Measurements from ENCODE around the gene CLIP3. TPM values are rescaled to one million over a fixed set of nuclear protein-coding genes. Genes with fewer than 3 reads are reported as not detected.
A peak's percentile ranks its signal among the peaks of the same experiment; 100 is the strongest.

The CLIP3 gene
- total RNA-seq, 4 donors from 2014 or later = 0.80 to 15.3 (median 2.7) TPM

DNA sequence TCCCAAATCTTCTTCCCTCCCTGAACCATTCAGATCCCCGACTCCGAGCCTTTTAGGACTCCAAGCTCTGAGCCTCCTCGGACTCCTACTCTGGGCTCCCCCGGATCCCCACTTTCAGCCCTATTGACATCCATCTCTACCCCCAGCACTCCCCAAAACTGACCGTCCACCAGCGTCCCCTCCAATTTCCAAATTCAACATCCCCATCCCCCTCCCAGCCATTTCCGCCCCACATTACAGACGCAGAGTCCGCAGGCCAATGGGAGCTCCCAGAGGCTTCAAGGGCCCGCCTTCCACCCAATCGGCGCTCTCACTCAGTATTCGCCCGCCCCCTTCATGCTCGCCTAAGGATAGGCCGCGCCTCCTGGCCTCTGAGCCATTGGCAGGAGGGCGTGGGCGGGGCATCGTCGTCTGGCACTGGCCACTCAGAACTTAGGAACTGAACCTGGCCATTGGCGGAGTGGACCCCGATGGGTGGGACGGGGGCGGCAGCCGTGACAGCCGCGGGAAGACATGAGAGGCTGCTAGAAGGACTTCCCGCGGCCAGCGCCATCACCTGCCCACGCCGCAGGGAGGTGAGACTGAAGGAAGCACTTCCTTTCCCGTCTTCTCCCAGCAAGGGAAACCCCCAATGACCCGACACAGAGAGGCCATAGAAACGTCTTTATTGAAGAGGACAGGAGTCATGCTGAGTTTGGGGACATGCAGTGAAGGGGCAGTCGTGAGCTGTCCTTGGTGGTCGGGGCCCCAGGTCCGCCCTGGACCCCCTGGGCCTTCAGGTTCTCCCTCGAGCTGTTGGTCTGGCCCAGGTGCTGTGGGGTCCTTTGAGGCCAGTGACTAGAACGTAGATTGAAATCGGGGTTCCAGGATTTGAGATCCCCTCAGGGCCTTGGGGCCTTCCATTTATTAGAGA is 18.4 kb downstream of the CLIP3 start, which contains the start of gene ALKBH6:
Gene ALKBH6 (minus strand): TSS at position 202 of the 913 bp plus-strand sequence. CDS start 816 bp downstream, outside the sequence.
- no peaks in the 10 kb centered on the region for H3K9me3 ChIP-seq
- H3K27ac ChIP-seq = peak within 1 kb of the TSS; percentile 87 to 94 (median 89)
- H3K4me1 ChIP-seq = peaks cover 14 to 32% (median 15%) of the 10 kb centered on the region in 3 donors
- no peaks in the 10 kb centered on the region for H3K27me3 ChIP-seq
- H3K36me3 ChIP-seq = peaks cover 0 to 31% (median 0%) of the 10 kb centered on the region in 3 donors
- intact Hi-C loops (cut with DNase I) = no loop called here
- TF ChIP-seq, protein P1, sequence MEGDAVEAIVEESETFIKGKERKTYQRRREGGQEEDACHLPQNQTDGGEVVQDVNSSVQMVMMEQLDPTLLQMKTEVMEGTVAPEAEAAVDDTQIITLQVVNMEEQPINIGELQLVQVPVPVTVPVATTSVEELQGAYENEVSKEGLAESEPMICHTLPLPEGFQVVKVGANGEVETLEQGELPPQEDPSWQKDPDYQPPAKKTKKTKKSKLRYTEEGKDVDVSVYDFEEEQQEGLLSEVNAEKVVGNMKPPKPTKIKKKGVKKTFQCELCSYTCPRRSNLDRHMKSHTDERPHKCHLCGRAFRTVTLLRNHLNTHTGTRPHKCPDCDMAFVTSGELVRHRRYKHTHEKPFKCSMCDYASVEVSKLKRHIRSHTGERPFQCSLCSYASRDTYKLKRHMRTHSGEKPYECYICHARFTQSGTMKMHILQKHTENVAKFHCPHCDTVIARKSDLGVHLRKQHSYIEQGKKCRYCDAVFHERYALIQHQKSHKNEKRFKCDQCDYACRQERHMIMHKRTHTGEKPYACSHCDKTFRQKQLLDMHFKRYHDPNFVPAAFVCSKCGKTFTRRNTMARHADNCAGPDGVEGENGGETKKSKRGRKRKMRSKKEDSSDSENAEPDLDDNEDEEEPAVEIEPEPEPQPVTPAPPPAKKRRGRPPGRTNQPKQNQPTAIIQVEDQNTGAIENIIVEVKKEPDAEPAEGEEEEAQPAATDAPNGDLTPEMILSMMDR (IDR thresholded peaks at IDR 0.05) = no peak
- TF ChIP-seq POLR2A (IDR thresholded peaks at IDR 0.05) = peak in 1 of 4 donors; percentile 39
- peak; percentile 98 for DNase-seq
- WGBS, 2 donors = 1 to 2% methylated on average over 16 to 19 of the region's 42 CpGs
- peak within 1 kb of the TSS; percentile 58 to 80 (median 74) for H3K4me3 ChIP-seq

DNA sequence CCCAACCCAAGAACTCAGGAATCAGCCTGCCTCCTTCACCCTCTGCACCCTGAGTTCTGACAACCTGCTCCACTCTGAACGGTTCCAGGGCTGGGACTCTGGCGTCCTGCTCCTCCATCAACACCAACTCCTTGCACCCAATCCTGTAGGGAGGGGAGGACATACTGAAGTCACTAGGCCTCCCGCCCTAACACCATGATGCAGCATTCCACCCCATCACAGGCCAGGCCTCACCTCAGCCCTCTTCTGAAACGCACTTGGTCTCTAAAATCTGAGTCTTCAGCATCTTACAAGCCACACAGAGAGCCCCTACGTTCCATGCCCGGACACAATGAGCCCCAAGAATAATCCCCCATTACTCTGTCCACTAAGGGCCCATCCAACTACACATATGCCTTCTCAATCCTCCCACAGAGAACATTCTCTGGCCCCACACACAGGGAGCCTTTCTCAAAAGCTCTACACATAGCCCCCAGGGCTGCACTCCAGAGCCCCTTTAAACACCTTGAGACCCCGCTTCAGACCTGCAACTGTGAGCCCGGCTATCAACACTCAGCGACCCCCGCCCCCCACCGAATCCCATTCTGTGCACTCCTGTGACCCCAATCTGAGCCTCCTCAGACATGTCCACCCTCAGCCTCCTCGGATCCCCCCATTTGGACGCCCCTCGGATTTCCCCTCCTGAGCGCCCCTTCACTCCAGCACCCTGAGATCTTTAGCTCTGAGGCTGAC is 19.2 kb downstream of the CLIP3 start:
- DNase-seq = no peak
- Histone ChIP-seq H3K27ac (peak overlapping the region; percentile 87 to 94 (median 89)), H3K9me3 (no peaks in the 10 kb centered on the region), H3K4me1 (peaks cover 19 to 41% (median 19%) of the 10 kb centered on the region in 3 donors), H3K27me3 (no peaks in the 10 kb centered on the region), H3K36me3 (peaks cover 0 to 24% (median 0%) of the 10 kb centered on the region in 3 donors), H3K4me3 (peak overlapping the region; percentile 58 to 80 (median 74))
- intact Hi-C loops (cut with DNase I) = no loop called here
- TF ChIP-seq, protein P1 (IDR thresholded peaks at IDR 0.05) = no peak
- TF ChIP-seq POLR2A (IDR thresholded peaks at IDR 0.05) = no peak
- WGBS, 2 donors = 16 to 28% methylated on average over 9 to 12 of the region's 15 CpGs

DNA sequence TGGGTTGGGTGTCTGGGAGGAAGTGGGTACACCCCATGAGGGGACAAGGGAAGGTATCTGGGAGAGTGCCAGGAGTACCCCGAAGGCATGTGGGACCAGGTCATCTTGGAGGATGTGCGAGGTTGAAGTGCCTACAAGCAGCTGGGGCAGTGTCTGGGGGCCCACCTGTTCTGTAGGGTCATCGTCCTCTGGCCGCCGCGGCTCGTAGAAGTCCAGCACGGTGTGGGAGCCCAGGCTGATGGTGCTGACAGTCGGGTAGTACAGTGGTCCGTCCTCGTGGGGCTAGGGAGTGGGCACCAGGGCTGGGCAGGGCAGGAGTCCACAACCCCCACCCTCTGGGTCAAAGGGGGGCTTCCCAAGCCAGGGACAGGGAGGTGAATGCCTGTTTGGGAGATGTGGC is 22.3 kb downstream of the CLIP3 start:
- 91 to 94% methylated on average over 2 to 8 of the region's 11 CpGs for WGBS, 2 donors
- Histone ChIP-seq H3K36me3 (no peaks in the 10 kb centered on the region), H3K27me3 (no peaks in the 10 kb centered on the region), H3K4me3 (no peak overlapping the region), H3K4me1 (peaks cover 19 to 47% (median 21%) of the 10 kb centered on the region in 3 donors), H3K27ac (no peak overlapping the region), H3K9me3 (no peaks in the 10 kb centered on the region)
- no peak for TF ChIP-seq POLR2A (IDR thresholded peaks at IDR 0.05)
- TF ChIP-seq, protein P1 (IDR thresholded peaks at IDR 0.05) = no peak
- intact Hi-C loops (cut with DNase I) = no loop called here
- no peak for DNase-seq

DNA sequence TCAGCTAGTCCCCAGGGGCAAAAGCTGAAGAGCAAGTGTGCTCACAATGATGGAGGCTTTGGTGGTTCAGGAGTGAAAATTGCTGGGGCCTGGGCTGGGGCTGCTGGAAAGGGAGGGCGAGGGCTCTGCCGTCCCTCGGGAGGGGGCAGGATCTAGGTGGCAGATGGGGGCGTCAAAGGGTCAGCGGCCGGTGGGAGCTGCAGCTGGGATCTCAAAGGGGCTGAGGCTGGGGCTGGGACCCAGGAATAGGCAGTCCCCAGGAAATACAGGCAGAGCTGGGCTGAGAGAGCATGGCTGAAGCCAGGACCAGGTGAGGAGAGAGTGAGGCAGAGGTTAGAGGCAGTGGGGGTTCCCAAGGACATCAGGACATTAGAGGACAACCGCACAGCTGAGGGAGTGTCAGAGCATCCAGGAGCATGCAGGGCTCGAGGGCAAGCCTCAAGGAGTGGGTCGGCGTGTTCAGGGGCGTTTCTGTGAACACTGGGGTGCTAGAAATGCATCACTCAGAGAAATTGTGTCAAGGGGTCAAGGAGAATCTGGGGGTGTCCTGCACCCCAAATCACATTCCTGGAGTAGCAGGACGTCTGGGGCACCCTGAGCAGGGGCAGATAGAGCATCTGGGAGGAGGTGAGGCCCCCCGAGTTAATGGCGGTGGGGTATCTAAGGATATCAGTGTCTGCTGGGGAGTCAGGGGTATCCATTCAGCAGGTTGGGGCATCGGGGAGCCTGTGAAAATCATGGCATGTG is 22.9 kb downstream of the CLIP3 start:
- Histone ChIP-seq H3K4me3 (peak overlapping the region; percentile 23 to 70 (median 47)), H3K9me3 (no peaks in the 10 kb centered on the region), H3K27me3 (no peaks in the 10 kb centered on the region), H3K36me3 (no peaks in the 10 kb centered on the region), H3K4me1 (peaks cover 16 to 42% (median 18%) of the 10 kb centered on the region in 3 donors), H3K27ac (peak overlapping the region; percentile 37 to 82 (median 78))
- WGBS, 2 donors = 47 to 63% methylated on average over 11 to 13 of the region's 15 CpGs
- intact Hi-C loops (cut with DNase I) = no loop called here
- no peak for DNase-seq
- TF ChIP-seq, protein P1 (IDR thresholded peaks at IDR 0.05) = no peak
- TF ChIP-seq POLR2A (IDR thresholded peaks at IDR 0.05) = no peak
